HG02840 (cell line): ENCODE data around the gene PRPF6.
"Not testable (repeated sequence)": the region's sequence is repeated elsewhere in the genome, so short reads cannot be mapped to it uniquely, and the experiment has no call there.

Source experiments
- ATAC-seq: cut with Tn5 transposase; IDR thresholded peaks from one replicate; pipeline ENCODE4 v1.9.1; 2021; ENCODE audit warnings: mild to moderate bottlenecking, moderate library complexity, moderate number of reproducible peaks; ENCODE audit not compliant: unreplicated experiment, low FRiP score

PRPF6 gene

GRCh38 chr20:64010711-64011237 lies 29.8 kb downstream of the PRPF6 start:
- no peak for ATAC-seq

GRCh38 chr20:64011366-64011779 lies 30.4 kb downstream of the PRPF6 start:
- no peak for ATAC-seq

- not testable (repeated sequence) for ATAC-seq
Measured at GRCh38 chr20:64012385-64013154, 31.6 kb downstream of the PRPF6 start.

GRCh38 chr20:64015635-64016034 lies 34.7 kb downstream of the PRPF6 start:
- no peak for ATAC-seq

DNA sequence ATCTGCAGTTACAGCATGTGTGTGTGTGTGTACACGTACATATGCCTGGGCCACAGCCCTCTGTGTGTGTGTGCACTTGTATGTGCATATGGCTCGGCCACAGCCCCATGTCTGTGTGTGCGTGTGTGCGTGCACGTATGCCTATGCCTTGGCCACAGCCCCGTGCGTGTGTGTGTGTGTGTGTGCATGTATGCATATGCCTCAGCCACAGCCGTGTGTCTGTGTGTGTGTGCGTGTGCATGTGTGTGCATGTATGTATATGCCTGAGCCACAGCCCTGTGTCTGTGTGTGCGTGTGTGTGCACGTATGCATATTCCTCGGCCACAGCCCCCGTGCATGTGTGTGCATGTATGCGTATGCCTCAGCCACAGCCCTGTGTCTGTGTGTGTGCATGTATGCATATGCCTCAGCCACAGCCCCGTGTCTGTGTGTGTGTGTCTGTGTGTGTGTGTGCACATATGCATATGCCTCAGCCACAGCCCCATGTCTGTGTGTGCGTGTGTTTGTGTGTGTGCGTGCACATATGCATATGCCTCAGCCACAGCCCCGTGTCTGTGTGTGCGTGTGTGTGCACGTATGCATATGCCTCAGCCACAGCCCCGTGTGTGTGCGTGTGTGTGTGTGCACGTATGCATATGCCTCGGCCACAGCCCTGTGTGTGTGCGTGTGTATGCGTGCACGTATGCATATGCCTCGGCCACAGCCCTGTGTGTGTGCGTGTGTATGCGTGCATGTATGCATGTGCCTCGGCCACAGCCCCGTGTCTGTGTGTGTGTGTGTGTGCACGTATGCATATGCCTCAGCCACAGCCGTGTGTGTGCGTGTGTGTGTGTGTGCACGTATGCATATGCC lies 40.4 kb downstream of the PRPF6 start:
- no peak for ATAC-seq

DNA sequence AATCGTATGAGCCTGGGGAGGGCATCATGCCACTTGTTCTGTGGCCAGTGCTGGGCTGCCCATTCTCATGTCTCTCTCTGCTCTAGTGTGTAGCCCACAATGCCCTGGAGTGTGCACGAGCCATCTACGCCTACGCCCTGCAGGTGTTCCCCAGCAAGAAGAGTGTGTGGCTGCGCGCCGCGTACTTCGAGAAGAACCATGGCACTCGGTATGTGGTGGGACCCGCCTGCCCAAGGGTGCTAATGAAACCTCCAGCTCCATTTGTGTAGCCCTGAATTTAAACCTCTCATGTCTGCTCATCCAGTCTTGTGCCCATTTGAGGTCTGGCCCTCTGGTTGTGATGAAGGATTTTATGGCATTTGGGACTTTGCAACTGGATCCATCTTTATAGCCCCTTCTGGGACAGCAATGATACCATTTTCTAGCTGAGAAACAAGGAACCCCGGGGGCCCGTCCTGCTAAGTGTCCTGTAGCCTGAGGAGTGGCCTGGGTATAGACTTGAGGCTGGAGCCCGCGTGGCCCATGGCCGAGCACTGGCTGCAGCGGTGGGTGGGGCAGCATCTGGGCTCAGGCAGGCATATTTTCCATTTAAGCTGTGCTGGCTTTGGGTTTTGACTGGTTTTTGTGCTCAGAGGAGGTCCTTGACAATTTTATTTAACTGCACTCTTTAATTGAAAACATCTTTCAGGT lies 41.9 kb downstream of the PRPF6 start:
- ATAC-seq, result no peak

DNA sequence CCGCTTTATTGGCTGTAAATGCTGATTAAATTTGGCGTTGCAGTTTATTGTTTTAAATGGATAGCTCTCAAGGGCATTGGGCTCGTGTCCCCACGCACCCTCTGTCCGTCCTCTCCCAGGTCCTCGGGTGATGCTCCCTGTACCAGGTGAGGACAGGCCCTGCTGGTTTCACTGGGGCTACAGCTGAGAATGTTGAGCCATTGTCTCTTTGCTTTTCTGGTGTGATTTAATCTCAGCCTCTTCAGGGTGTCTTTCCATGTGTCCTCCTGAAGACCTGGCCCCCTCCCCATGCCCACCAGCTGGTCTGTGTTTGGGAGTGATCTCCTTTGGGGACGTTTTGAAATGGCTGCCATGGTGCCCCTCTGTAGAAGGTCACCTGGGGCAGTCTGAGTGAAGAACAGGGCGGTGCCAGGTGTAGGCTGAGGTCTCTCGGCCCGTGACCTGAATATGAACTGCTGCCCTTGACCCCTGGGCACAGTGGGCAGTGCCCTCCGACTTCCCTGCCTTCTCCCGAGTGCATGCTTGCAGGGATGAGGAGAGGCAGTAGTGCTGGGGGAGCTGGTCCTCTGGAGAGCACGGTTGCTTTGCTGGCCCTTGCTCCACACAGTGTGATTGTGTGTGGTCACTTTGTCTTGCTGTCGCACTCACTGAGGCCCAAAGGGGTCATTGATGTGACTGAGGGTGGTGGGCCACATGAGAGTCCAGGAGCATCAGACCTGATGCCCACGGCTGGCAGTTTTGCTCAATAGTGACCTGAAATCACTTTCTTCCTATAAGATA lies 42.6 kb downstream of the PRPF6 start:
- ATAC-seq, result no peak

DNA sequence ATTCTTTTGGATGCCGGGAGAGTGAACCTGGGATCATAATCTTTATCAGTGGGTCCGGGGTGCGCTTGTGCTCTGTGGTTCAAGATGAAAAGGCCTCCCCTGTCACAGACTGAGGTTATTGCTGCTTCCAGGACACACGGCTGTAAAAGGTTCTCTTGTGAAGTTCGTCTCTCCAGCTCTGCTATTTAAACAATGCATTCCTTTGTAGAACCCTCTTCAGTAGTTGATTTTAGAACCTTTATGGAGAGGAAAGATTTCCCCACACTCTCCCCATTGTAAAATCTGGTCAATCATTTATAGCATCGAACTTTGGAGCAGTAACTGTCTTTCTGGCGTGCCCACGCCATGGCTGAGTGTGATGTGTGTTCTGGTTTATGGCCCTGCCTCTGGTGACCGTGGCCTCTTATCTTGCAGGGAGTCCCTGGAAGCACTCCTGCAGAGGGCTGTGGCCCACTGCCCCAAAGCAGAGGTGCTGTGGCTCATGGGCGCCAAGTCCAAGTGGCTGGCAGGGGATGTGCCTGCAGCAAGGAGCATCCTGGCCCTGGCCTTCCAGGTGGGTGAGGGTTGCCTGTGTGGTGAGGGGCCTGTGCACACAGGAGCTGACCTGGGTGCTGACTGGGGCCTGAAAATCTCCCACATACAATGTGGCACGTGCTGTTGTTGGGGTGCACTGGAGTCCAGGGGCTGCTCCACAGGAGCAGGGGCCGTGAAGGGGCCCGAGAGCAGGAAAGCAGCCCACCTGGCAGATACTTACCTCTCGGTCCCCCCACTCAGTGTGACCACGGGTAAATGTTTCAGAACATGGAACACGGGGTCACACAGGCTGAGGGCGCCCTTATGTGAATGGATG lies 43.4 kb downstream of the PRPF6 start:
- no peak for ATAC-seq

- no peak for ATAC-seq
Measured at GRCh38 chr20:64025101-64025825, 44.3 kb downstream of the PRPF6 start.

DNA sequence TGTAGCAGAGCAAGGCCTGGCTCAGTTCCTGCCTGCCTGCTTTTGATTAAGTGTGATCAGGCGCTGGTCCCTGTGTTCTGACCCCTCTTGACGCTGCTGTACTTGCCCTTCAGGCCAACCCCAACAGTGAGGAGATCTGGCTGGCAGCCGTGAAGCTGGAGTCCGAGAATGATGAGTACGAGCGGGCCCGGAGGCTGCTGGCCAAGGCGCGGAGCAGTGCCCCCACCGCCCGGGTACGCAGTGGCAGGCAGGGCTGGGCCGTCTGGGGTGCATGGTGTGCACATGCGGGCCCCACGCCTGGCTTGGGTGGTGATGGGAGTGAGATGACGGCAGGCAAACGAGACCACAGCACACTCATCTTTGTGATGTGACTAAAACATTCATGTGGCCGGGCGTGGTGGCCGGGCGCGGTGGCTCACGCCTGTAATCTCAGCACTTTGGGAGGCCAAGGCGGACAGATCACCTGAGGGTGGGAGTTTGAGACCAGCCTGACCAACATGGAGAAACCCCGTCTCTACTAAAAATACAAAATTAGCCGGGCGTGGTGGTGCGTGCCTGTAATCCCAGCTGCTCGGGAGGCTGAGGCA lies 45.0 kb downstream of the PRPF6 start:
- no peak for ATAC-seq

DNA sequence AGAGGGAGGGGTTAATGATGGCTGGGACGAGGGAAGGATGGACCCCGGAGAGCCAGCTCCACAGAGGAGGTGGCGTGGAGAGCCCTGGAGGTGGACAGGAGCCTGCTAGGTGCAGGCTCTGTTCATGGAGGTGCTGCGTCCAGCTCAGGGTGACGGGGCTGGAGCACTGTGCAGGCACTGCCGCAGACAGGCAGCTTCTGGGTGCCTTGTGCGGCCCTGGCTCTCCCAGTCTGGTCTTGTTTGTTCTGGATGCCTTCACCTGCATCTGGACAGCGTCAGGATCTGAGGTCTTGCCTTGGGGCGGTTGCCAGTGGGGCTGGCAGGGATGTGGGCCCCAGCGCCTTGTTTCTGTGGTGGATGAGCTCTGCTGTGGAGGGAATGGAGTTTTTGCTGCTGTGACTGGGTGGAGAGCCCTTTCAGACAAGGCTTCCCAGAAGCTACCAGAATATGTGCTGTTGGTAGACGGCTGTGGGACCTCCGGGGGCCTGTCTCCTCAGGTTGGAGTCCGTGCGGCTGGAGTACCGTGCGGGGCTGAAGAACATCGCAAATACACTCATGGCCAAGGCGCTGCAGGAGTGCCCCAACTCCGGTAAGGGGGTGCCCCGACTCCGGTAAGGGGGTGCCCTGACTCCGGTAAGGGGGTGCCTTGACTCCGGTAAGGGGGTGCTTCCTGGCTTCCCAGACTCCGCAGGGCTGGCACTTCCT lies 47.2 kb downstream of the PRPF6 start:
- no peak for ATAC-seq

DNA sequence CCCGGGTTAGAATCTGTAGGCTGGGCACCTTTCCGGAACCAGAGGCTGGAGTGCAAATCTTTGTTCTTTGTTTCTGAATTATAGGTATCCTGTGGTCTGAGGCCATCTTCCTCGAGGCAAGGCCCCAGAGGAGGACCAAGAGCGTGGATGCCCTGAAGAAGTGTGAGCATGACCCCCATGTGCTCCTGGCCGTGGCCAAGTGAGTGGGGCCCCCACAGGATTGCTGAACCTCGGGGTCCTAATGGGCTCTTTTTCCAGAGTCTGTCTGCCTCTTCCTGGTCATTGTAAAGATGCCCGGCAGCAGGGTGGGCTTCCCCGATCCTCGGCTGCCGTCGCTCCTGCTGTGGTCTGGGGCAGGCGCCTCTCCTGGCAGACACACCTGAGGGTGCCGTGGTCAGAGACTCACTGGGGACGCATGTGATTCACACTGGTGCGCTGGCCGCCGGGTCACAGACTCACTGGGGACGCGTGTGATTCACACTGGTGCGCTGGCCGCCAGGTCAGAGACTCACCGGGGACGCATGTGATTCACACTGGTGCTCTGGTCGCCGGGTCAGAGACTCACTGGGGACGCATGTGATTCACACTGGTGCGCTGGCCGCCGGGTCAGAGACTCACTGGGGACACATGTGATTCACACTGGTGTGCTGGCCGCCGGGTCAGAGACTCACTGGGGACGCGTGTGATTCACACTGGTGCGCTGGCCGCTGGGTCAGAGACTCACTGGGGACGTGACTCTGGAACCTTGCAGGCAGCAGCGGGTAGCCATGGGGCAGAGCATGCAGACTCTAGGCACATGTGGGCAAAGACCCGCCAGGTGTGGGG lies 48.6 kb downstream of the PRPF6 start:
- no peak for ATAC-seq

DNA sequence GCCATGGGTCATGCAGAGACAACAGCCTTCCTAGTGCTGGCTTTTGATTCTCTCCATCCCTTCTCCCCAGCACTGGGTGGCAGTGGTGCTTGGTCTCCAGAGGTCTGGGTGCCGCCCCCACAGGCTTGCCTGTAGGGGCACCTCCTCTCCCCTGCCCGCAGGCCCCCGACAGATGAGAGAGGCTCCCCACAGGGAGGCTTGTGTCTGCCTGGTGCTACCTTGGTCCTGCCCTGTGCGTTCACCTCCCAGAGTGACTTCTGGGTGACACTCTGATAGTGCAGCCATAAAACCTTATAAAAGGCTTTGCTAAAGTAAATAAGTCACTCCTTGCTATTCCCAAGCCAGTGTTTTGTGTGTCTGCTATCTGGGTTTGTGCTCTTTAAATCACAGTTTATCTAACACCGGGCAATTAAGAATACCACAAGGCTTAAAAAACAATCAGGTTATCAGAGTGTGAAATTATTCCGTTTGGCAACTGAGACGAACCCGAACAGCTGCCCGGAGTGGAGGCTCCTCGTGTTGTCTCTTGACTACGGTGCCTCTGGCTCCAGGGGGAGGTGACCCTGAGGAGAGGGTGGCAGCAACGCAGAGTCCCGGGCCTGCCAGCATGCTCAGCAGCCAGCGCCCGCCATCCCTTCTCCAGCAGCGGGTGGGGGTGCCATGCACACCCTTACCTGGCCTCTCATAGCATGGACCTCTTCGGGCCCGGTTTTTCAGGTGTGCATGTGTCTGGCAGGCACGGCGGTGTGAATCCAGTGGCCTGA lies 49.6 kb downstream of the PRPF6 start:
- no peak for ATAC-seq

- no peak for ATAC-seq
Measured at GRCh38 chr20:64031822-64032314, 50.9 kb downstream of the PRPF6 start.

- ATAC-seq, result no peak
Measured at GRCh38 chr20:64032706-64033624, 52.0 kb downstream of the PRPF6 start.
